ENCODE data around the gene NAALADL2.

DNA sequence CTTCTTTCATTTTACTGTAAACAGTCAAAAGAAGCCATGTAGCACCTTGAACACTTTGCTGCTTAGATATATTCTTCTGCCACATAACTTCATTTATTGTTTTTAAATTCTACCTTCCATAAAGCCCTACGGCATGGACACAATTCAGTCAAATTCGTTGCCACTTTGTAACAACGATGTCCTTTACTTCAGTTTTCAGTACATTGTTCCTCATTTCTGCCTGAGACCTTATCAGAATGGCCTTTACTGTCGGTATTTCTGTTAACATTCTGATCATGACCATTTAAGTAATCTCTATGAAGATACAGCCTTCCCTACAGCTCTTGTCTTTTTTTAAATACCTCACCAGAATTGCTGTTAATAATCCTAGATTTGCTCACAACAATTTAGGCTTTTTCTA lies 466.9 kb downstream of the NAALADL2 start:
- TF ChIP-seq, protein P1, sequence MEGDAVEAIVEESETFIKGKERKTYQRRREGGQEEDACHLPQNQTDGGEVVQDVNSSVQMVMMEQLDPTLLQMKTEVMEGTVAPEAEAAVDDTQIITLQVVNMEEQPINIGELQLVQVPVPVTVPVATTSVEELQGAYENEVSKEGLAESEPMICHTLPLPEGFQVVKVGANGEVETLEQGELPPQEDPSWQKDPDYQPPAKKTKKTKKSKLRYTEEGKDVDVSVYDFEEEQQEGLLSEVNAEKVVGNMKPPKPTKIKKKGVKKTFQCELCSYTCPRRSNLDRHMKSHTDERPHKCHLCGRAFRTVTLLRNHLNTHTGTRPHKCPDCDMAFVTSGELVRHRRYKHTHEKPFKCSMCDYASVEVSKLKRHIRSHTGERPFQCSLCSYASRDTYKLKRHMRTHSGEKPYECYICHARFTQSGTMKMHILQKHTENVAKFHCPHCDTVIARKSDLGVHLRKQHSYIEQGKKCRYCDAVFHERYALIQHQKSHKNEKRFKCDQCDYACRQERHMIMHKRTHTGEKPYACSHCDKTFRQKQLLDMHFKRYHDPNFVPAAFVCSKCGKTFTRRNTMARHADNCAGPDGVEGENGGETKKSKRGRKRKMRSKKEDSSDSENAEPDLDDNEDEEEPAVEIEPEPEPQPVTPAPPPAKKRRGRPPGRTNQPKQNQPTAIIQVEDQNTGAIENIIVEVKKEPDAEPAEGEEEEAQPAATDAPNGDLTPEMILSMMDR (conservative IDR thresholded peaks at IDR 0.05 in 1 of 2, IDR thresholded peaks at IDR 0.05 in 1 of 2; ENCODE audit: low read depth in 1 of 2, low read length in 2 of 2), result no peak
- TF ChIP-seq EZH2 (IDR thresholded peaks at IDR 0.05; ENCODE audit: low read length, missing control alignments), result no peak
